MCF 10A (cell line): ENCODE results near the gene ARHGAP22. TPM values are rescaled to one million over a fixed set of nuclear protein-coding genes. Genes with fewer than 3 reads are reported as not detected.

Experiments
- BruUV-seq: library from RNA; stranded (reverse); fragments of 400-500 nt; replicated peaks from 2 replicates; lab custom pipeline; 2021; lab: Mats Ljungman, UMichigan
- CTCF ChIA-PET: fragments of 300-600 bp; sonication (Branson Sonifier 250); formaldehyde crosslinking; extraction: SDS; loops from one replicate; lab custom pipeline; 2021; ENCODE audit warnings: antibody characterized with exemption, inconsistent platforms; lab: Yijun Ruan, JAX
- POLR2A ChIA-PET: fragments of 300-600, 350-650 bp; sonication (Branson Sonifier 250); formaldehyde crosslinking; extraction: SDS; loops from one replicate; lab custom pipeline; 2020; ENCODE audit warnings: antibody characterized with exemption, inconsistent platforms; lab: Yijun Ruan, JAX
- DNase-seq: peaks from one replicate; pipeline ENCODE4 v3.0.0-alpha.2; 2018; ENCODE audit not compliant: unreplicated experiment
- H3K27ac Mint-ChIP-seq: one replicate; pipeline ENCODE4 v1.8.0; 2022; ENCODE audit warnings: mild to moderate bottlenecking, low read depth, mixed read lengths; ENCODE audit not compliant: unreplicated experiment
- H3K27me3 Mint-ChIP-seq: one replicate; pipeline ENCODE4 v1.8.0; 2022; ENCODE audit warnings: mixed read lengths; ENCODE audit not compliant: insufficient read depth, unreplicated experiment
- H3K36me3 Mint-ChIP-seq: one replicate; pipeline ENCODE4 v1.8.0; 2022; ENCODE audit warnings: mild to moderate bottlenecking, moderate library complexity, mixed read lengths; ENCODE audit not compliant: insufficient read depth, unreplicated experiment
- H3K4me1 Mint-ChIP-seq: one replicate; pipeline ENCODE4 v1.8.0; 2022; ENCODE audit warnings: mixed read lengths; ENCODE audit not compliant: insufficient read depth, unreplicated experiment
- H3K4me3 Mint-ChIP-seq: one replicate; pipeline ENCODE4 v1.8.0; 2022; ENCODE audit warnings: mild to moderate bottlenecking, moderate library complexity, mixed read lengths; ENCODE audit not compliant: unreplicated experiment
- H3K9me3 Mint-ChIP-seq: one replicate; pipeline ENCODE4 v1.8.0; 2022; ENCODE audit warnings: mixed read lengths; ENCODE audit not compliant: unreplicated experiment
- CTCF ChIP-seq: fragments of 200-600 bp; IDR thresholded peaks from one replicate; pipeline ENCODE4 v1.8.0; 2022; ENCODE audit warnings: antibody characterized with exemption, mild to moderate bottlenecking; ENCODE audit not compliant: unreplicated experiment
- intact Hi-C: fragments of 100-400 bp; cut with micrococcal nuclease; formaldehyde crosslinking; loops from 2 replicates; pipeline ENCODE4 v1.14.1; 2022
- total RNA-seq: library from RNA; stranded (reverse); gene quantifications from 2 replicates; pipeline ENCODE4 v1.2.3, GENCODE V29; 2022

The ARHGAP22 gene
- total RNA-seq, 1 experiment from 2014 or later = 6.3 TPM

DNA sequence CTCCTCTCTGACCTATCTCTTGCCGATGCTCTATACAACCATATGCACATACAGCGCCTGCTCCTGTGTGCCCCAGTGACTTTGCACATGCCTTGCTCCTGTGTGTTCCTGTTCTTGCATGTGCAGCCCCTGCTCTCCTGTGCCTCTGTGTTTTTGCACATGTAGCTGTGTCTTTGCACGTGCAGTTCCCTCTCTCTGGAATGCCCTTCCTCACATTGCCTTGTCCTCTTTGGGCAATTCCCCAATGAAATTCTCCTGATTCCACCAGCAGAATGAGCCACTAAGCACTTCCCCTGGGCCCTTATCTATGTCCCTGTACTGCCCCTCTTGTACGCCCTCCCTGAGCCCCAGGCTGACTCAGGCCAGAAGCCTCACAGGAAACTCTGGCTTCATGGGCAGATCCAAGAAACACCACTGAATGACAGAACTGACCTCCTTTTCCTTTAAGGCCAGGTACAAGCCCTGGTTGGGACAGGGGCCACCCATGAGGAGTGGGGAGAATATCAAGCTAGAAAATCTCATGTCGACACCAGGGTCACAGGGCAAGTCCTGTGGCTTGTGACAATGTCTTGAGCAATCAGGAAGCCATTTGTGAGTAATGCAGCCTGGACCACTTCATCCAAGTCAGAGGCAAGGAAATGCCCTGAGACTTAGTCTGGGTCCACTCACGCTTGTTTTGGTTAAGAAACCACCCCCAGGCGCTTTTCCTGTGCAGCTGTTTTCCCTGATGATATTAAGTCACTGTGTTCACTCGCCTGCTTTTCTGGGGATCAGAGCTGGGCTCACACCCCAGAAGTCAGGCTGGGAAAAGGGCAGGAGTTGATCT lies 1.9 kb upstream of the ARHGAP22 start:
- Mint-ChIP-seq H3K9me3 (peaks cover 1% of the 10 kb centered on the region), H3K27me3 (no peaks in the 10 kb centered on the region), H3K27ac (no peak overlapping the region), H3K36me3 (no peaks in the 10 kb centered on the region), H3K4me3 (no peak overlapping the region), H3K4me1 (peaks cover 26% of the 10 kb centered on the region)
- no TSS peak for BruUV-seq
- intact Hi-C loops = no loop called here
- POLR2A ChIA-PET = interaction anchor here (1.0 to 1.4 kb wide), 3 partner anchors 9 to 19 kb away, joined by 3 to 4 read pairs (median 4); no protein-coding TSS in a partner anchor
- DNase-seq = peak; percentile 92
- CTCF ChIA-PET = interaction anchor here (0.6 to 8.3 kb wide), 20 partner anchors 9 to 370 kb away, joined by 3 to 87 read pairs (median 4); no protein-coding TSS in a partner anchor
- TF ChIP-seq CTCF = no peak

GRCh38 chr10:48605786-48606529 lies 1.1 kb upstream of the ARHGAP22 start:
- ChIA-PET POLR2A (interaction anchor here (0.5 to 1.0 kb wide), 2 partner anchors 16 to 598 kb away, joined by 3 to 4 read pairs; no protein-coding TSS in a partner anchor), CTCF (interaction anchor here (0.6 to 8.3 kb wide), 11 partner anchors 9 to 1210 kb away, joined by 3 to 87 read pairs (median 3); no protein-coding TSS in a partner anchor)
- no peak for DNase-seq
- intact Hi-C loops = loop anchor here (2.0 kb wide), 1 partner anchor 53 kb away; no protein-coding TSS in a partner anchor
- Mint-ChIP-seq H3K4me3 (peak overlapping the region; percentile 23), H3K27me3 (no peaks in the 10 kb centered on the region), H3K27ac (no peak overlapping the region), H3K9me3 (no peaks in the 10 kb centered on the region), H3K36me3 (no peaks in the 10 kb centered on the region), H3K4me1 (peaks cover 26% of the 10 kb centered on the region)
- TF ChIP-seq CTCF = no peak
- no TSS peak for BruUV-seq

- BruUV-seq = TSS peak; percentile 57
- peak; percentile 28 for DNase-seq
- Mint-ChIP-seq H3K4me3 (peak overlapping the region; percentile 80), H3K36me3 (no peaks in the 10 kb centered on the region), H3K9me3 (no peaks in the 10 kb centered on the region), H3K27me3 (no peaks in the 10 kb centered on the region), H3K4me1 (peaks cover 30% of the 10 kb centered on the region), H3K27ac (no peak overlapping the region)
- TF ChIP-seq CTCF = no peak
- intact Hi-C loops = loop anchor here (2.0 kb wide), 1 partner anchor 52 kb away; no protein-coding TSS in a partner anchor
- ChIA-PET POLR2A (interaction anchor here (1.0 to 1.5 kb wide), 3 partner anchors 15 to 21 kb away, joined by 4 to 6 read pairs (median 4); no protein-coding TSS in a partner anchor), CTCF (interaction anchor here (0.6 to 8.3 kb wide), 8 partner anchors 9 to 803 kb away, joined by 3 to 87 read pairs (median 4); no protein-coding TSS in a partner anchor)
Measured at GRCh38 chr10:48604039-48604990, 558 bp downstream of the ARHGAP22 start.
